ENCODE measurements around the gene MAP3K14. TPM values are rescaled to one million over a fixed set of nuclear protein-coding genes. Genes with fewer than 3 reads are reported as not detected.
A peak's percentile ranks its signal among the peaks of the same experiment; 100 is the strongest.

Gene MAP3K14
- total RNA-seq, 1 donor from 2014 or later: 0.79 TPM

DNA sequence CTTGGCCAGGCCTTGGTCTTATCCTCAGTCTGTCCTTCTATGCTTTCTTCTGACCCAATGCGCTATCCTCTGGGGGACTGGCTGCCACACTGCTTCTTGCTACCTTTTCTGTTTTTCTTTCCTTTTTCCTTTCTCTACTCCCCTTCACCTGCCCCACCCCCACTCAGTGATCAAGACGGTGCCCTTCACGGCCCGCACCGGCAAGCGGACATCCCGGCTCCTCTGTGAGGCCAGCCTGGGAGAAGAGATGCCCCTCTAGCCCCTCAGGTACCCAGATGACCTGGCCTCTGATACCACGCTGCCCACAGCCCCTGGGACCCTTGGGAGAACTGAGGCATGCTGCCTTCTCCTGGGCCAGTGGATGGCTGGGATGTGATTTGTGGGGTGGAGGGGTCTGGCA, 70.5 kb downstream of the MAP3K14 start:
- no peak overlapping the region for H3K4me3 ChIP-seq (ENCODE audit: low read depth, low read length)
- DNase-seq (ENCODE audit: low read depth) (no peak), FAIRE-seq (no peak)
- no peaks in the 10 kb centered on the region for H3K36me3 ChIP-seq (ENCODE audit: control insufficient read depth, insufficient read depth, low read length)
- no peaks in the 10 kb centered on the region for H3K27me3 ChIP-seq (ENCODE audit: control insufficient read depth, insufficient read depth, low read length)
- TF ChIP-seq, protein P1, sequence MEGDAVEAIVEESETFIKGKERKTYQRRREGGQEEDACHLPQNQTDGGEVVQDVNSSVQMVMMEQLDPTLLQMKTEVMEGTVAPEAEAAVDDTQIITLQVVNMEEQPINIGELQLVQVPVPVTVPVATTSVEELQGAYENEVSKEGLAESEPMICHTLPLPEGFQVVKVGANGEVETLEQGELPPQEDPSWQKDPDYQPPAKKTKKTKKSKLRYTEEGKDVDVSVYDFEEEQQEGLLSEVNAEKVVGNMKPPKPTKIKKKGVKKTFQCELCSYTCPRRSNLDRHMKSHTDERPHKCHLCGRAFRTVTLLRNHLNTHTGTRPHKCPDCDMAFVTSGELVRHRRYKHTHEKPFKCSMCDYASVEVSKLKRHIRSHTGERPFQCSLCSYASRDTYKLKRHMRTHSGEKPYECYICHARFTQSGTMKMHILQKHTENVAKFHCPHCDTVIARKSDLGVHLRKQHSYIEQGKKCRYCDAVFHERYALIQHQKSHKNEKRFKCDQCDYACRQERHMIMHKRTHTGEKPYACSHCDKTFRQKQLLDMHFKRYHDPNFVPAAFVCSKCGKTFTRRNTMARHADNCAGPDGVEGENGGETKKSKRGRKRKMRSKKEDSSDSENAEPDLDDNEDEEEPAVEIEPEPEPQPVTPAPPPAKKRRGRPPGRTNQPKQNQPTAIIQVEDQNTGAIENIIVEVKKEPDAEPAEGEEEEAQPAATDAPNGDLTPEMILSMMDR (IDR thresholded peaks at IDR 0.05; ENCODE audit: insufficient read depth, low read length, severe bottlenecking): no peak

DNA sequence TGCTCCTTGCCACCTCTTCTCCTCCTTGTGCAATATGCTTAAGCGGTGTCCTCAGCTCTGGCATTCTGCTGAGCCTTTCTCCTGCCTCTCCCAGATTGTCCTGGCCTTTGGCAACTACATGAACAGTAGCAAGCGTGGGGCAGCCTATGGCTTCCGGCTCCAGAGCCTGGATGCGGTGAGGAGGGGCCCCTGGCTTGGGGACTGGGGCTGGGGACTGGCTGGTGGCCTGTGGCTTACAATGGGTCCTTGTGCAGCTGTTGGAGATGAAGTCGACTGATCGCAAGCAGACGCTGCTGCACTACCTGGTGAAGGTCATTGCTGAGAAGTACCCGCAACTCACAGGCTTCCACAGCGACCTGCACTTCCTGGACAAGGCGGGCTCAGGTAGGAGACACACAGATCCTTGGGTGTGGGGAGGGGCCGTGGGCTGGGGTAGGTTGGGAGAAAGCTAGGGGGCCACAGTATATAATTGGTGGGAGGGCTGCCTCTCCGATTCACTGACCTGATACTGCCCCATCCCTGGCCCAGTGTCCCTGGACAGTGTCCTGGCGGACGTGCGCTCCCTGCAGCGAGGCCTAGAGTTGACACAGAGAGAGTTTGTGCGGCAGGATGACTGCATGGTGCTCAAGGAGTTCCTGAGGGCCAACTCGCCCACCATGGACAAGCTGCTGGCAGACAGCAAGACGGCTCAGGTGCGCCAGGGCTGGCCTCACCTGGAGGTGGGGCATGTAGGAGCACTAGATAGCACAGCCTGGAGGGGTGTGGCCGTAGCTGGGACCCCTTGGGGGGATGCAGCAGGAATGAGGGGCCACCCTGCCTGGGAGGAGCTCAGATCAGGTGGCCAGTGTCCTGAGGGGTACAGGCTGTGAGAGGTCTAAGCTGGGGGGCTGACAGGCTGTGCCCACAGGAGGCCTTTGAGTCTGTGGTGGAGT, 71.8 kb downstream of the MAP3K14 start:
- FAIRE-seq (no peak), DNase-seq (ENCODE audit: low read depth) (no peak)
- no peak overlapping the region for H3K4me3 ChIP-seq (ENCODE audit: low read depth, low read length)
- H3K36me3 ChIP-seq (ENCODE audit: control insufficient read depth, insufficient read depth, low read length): no peaks in the 10 kb centered on the region
- TF ChIP-seq, protein P1 (IDR thresholded peaks at IDR 0.05; ENCODE audit: insufficient read depth, low read length, severe bottlenecking): no peak
- no peaks in the 10 kb centered on the region for H3K27me3 ChIP-seq (ENCODE audit: control insufficient read depth, insufficient read depth, low read length)

DNA sequence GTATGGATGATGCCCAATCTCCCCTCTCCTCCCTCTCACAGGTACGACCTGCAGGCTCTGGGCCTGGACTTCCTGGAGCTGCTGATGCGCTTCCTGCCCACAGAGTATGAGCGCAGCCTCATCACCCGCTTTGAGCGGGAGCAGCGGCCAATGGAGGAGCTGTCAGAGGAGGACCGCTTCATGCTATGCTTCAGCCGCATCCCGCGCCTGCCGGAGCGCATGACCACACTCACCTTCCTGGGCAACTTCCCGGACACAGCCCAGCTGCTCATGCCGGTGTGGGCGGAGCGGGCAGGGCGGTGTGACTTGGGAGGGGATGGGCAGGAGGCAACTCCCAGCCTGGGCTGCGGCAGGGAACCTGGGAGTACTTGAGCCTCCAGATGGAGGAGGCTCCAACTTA, 73.1 kb downstream of the MAP3K14 start:
- H3K27me3 ChIP-seq (ENCODE audit: control insufficient read depth, insufficient read depth, low read length): no peaks in the 10 kb centered on the region
- TF ChIP-seq, protein P1 (IDR thresholded peaks at IDR 0.05; ENCODE audit: insufficient read depth, low read length, severe bottlenecking): no peak
- FAIRE-seq (peak; percentile 23), DNase-seq (ENCODE audit: low read depth) (no peak)
- H3K36me3 ChIP-seq (ENCODE audit: control insufficient read depth, insufficient read depth, low read length): no peaks in the 10 kb centered on the region
- H3K4me3 ChIP-seq (ENCODE audit: low read depth, low read length): no peak overlapping the region

DNA sequence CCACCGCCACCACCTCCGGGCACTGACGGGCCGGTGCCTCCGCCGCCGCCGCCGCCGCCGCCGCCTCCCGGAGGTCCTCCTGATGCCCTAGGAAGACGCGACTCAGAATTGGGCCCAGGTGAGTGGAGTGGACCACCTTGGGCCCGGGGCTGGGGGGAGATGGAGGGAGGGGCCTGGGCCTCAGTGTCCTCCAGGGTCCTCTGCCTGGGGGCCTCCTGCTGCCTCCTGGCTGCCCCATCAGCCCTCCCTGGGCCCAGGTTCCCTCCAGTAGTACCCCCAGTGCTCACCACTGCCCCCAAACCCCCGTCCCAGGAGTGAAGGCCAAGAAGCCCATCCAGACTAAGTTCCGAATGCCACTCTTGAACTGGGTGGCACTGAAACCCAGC, 74.8 kb downstream of the MAP3K14 start:
- no peaks in the 10 kb centered on the region for H3K36me3 ChIP-seq (ENCODE audit: control insufficient read depth, insufficient read depth, low read length)
- TF ChIP-seq, protein P1 (IDR thresholded peaks at IDR 0.05; ENCODE audit: insufficient read depth, low read length, severe bottlenecking): no peak
- DNase-seq (ENCODE audit: low read depth) (no peak), FAIRE-seq (no peak)
- no peak overlapping the region for H3K4me3 ChIP-seq (ENCODE audit: low read depth, low read length)
- no peaks in the 10 kb centered on the region for H3K27me3 ChIP-seq (ENCODE audit: control insufficient read depth, insufficient read depth, low read length)

DNA sequence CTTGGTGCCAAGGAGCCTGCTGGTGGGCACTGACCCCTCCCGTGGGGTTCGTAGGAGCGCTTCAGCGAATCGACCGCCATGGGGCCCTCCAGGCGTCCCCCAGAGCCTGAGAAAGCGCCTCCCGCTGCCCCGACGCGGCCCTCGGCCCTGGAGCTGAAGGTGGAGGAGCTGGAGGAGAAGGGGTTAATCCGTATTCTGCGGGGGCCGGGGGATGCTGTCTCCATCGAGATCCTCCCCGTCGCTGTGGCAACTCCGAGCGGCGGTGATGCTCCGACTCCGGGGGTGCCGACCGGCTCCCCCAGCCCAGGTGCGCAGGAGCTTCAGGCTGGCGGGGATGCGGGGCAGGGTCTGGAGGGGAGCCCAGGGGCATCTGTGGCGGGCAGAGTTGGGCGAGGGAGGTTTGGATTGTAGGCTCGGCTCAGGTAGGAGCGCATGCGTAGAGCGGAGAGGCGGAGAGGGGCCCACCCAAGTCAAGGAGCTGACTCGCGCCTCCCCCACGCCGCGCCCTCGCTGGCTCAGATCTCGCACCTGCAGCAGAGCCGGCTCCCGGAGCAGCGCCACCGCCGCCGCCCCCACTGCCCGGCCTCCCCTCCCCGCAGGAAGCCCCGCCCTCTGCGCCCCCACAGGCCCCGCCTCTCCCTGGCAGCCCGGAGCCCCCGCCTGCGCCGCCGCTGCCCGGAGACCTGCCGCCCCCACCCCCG, 75.3 kb downstream of the MAP3K14 start:
- no peaks in the 10 kb centered on the region for H3K27me3 ChIP-seq (ENCODE audit: control insufficient read depth, insufficient read depth, low read length)
- TF ChIP-seq, protein P1 (IDR thresholded peaks at IDR 0.05; ENCODE audit: insufficient read depth, low read length, severe bottlenecking): no peak
- H3K4me3 ChIP-seq (ENCODE audit: low read depth, low read length): peak overlapping the region; percentile 35
- DNase-seq (ENCODE audit: low read depth) (no peak), FAIRE-seq (no peak)
- no peaks in the 10 kb centered on the region for H3K36me3 ChIP-seq (ENCODE audit: control insufficient read depth, insufficient read depth, low read length)
